Liver (tissue), 9 donors: Measurements from ENCODE around the gene OSMR. TPM values are rescaled to one million over a fixed set of nuclear protein-coding genes. Genes with fewer than 3 reads are reported as not detected.
"Not testable (repeated sequence)": the region's sequence is repeated elsewhere in the genome, so short reads cannot be mapped to it uniquely, and the experiment has no call there.

ENCODE experiments used
- DNase-seq: peaks from one replicate; pipeline ENCODE4 v3.0.0-alpha.2; 2017; ENCODE audit warnings: low spot score
- H3K27ac ChIP-seq, 2 donors: one replicate each; pipeline ENCODE4 v1.7.0; 2013; ENCODE audit warnings: inconsistent platforms in 2 of 2, low read length in 2 of 2, control low read depth in 1 of 2, low read depth in 1 of 2, mild to moderate bottlenecking in 1 of 2
- H3K27me3 ChIP-seq, 4 donors: one replicate each; pipeline versions ENCODE4 v1.6.1 to v1.7.0; 2013; ENCODE audit warnings: low read length in 3 of 4, inconsistent platforms in 1 of 4, mild to moderate bottlenecking in 1 of 4, moderate library complexity in 1 of 4; ENCODE audit not compliant: control insufficient read depth in 4 of 4, insufficient read depth in 4 of 4
- H3K36me3 ChIP-seq, 4 donors: one replicate each; pipeline versions ENCODE4 v1.6.1 to v1.7.0; 2013; ENCODE audit warnings: low read length in 3 of 4, mild to moderate bottlenecking in 3 of 4, low read depth in 1 of 4, moderate library complexity in 1 of 4; ENCODE audit not compliant: control insufficient read depth in 4 of 4, insufficient read depth in 3 of 4
- H3K4me1 ChIP-seq, 4 donors: one replicate each; pipeline versions ENCODE4 v1.6.1 to v1.7.0; 2013; ENCODE audit warnings: low read length in 3 of 4, mild to moderate bottlenecking in 3 of 4, moderate library complexity in 1 of 4; ENCODE audit not compliant: control insufficient read depth in 4 of 4, insufficient read depth in 4 of 4
- H3K4me3 ChIP-seq, 3 donors: one replicate each; pipeline versions ENCODE4 v1.6.1 to v1.7.0; 2013; ENCODE audit warnings: low read length in 3 of 3, control low read depth in 1 of 3, low read depth in 1 of 3, mild to moderate bottlenecking in 1 of 3
- H3K9ac ChIP-seq, 2 donors: one replicate each; pipeline ENCODE4 v1.7.0; 2013; ENCODE audit warnings: low read length in 2 of 2, mild to moderate bottlenecking in 2 of 2, moderate library complexity in 2 of 2, control low read depth in 1 of 2, low read depth in 1 of 2
- H3K9me3 ChIP-seq, 4 donors: one replicate each; pipeline versions ENCODE4 v1.6.1 to v1.7.0; 2013; ENCODE audit warnings: low read length in 3 of 4; ENCODE audit not compliant: control insufficient read depth in 4 of 4
- FOXA1 ChIP-seq: IDR thresholded peaks from 2 replicates; pipeline ENCODE4 v1.6.1; 2016; ENCODE audit warnings: antibody characterized with exemption
- GABPA ChIP-seq, 2 donors: IDR thresholded peaks in 1 of 2; conservative IDR thresholded peaks in 1 of 2; 2 replicates each; pipeline ENCODE4 v1.6.1; 2016; ENCODE audit warnings: antibody characterized with exemption in 2 of 2, mild to moderate bottlenecking in 1 of 2, moderate library complexity in 1 of 2
- HNF4A ChIP-seq, 2 donors: conservative IDR thresholded peaks; 2 replicates each; pipeline ENCODE4 v1.6.1; 2016; ENCODE audit warnings: antibody characterized with exemption in 2 of 2, mild to moderate bottlenecking in 2 of 2
- HNF4G ChIP-seq: IDR thresholded peaks from 2 replicates; pipeline ENCODE4 v1.6.1; 2016; ENCODE audit warnings: antibody characterized with exemption
- JUND ChIP-seq, 2 donors: IDR thresholded peaks; 2 replicates each; pipeline ENCODE4 v1.6.1; 2016; ENCODE audit warnings: antibody characterized with exemption in 2 of 2
- RAD21 ChIP-seq, 2 donors: IDR thresholded peaks; 2 replicates each; pipeline ENCODE4 v1.6.1; 2016; ENCODE audit warnings: antibody characterized with exemption in 2 of 2, mild to moderate bottlenecking in 2 of 2
- SP1 ChIP-seq: IDR thresholded peaks from 2 replicates; pipeline ENCODE4 v1.6.1; 2018; ENCODE audit warnings: antibody characterized with exemption, mild to moderate bottlenecking
- YY1 ChIP-seq: IDR thresholded peaks from 2 replicates; pipeline ENCODE4 v1.6.1; 2016; ENCODE audit warnings: antibody characterized with exemption, mild to moderate bottlenecking
- WGBS: extraction: QIAGEN DNeasy Blood & Tissue Kit; methylation state at CpG from one replicate; pipeline ENCODE4 v1.1.7; 2013; 5-methylcytosine and 5-hydroxymethylcytosine counted together
- polyA plus RNA-seq, 2 donors: library from polyadenylated mRNA; stranded (reverse) in 1 of 2; unstranded in 1 of 2; fragments of 200-250 nt in 1 of 2; fragments of >200 nt in 1 of 2; fragmentation: Nextera tagmentation in 1 of 2; extraction: Ambion mirVana in 1 of 2; gene quantifications; one replicate each; pipeline versions ENCODE4 v1.2.1 to v1.2.3, GENCODE V29; 2013 to 2015
- total RNA-seq, 2 donors: library from RNA; depleted of rRNA; stranded (reverse); fragments of >200 nt; gene quantifications; one replicate each; pipeline ENCODE4 v1.2.3, GENCODE V29; 2014
- TF ChIP-seq, protein P1 (sequence below): IDR thresholded peaks from 2 replicates; pipeline ENCODE4 v1.6.1; 2016; ENCODE audit warnings: antibody characterized with exemption
- TF ChIP-seq, protein P2 (sequence below): fragments of 150-350 bp; IDR thresholded peaks from 2 replicates; pipeline ENCODE4 v1.5.1; 2017; ENCODE audit warnings: improper control_type of control experiment, low read depth, low read length; ENCODE audit not compliant: missing input control
- TF ChIP-seq, protein P3 (sequence below): IDR thresholded peaks from 2 replicates; pipeline ENCODE4 v1.6.1; 2016; ENCODE audit warnings: antibody characterized with exemption
- TF ChIP-seq, protein P4 (sequence below): IDR thresholded peaks from 2 replicates; pipeline ENCODE4 v1.6.1; 2016; ENCODE audit warnings: antibody characterized with exemption, mild to moderate bottlenecking
- TF ChIP-seq, protein P5 (sequence below): IDR thresholded peaks from 2 replicates; pipeline ENCODE4 v1.6.1; 2016; ENCODE audit warnings: antibody characterized with exemption
- donor health status: healthy.
- donor health status: healthy.
- donor health status: healthy.
- donor health status: healthy.
- donor health status: healthy.

OSMR gene
- total and polyA plus RNA-seq, 4 donors = 4.3 to 34.5 (median 11.7) TPM

DNA sequence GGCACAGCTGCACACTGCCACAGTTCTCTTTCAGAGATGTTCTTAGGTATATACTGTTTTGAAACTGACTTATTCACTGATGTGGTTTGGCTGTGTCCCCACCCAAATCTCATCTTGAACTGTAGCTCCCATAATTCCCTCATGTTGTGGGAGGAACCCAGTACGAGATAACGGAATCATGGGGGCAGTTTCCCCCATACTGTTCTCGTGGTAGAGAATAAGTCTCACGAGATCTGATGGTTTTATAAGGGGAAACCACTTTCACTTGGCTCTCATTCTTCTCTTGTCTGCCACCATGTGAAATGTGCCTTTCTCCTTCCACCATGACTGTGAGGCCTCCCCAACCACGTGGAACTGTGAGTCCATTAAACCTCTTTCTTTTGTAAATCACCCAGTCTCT lies 5.8 kb downstream of the OSMR start:
- DNase-seq, H3K4me3 ChIP-seq, H3K36me3 ChIP-seq, H3K27ac ChIP-seq, H3K9ac ChIP-seq, H3K27me3 ChIP-seq, H3K9me3 ChIP-seq, H3K4me1 ChIP-seq: not testable (repeated sequence)
- 92% methylated on average over 5 of the region's 5 CpGs for WGBS

DNA sequence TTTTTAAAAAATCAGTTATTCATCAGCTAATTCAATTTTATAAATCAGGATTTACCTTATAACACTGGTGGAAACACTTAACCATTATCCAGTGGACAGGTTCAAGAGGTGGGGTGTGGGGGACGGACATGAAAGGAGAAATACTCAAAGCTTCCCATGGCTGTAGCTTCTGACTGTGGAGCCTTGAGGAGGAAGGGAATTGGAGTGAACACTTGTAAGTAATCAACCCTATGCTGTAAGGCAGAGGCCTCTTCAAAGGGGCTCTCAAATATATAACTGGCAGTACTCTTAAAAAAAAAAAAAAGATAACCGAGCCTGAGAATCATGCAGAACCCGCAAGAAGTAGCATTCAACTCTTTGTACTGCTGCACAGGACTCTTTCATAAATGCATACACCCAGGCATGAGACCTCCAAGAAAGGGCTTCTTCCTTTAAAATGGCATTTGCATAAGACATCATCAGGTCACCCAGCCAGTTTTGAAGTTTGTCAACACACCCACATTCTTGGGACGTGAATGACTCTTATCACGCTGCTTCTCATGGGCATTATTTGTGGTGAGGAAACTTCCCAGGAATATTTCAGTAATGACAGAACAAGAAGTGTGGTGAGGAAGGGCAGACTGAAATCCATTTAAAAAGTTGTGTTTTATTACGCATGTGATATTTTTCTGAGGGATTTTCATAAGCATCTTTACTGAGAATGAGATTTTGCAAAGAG lies 8.1 kb downstream of the OSMR start:
- Histone ChIP-seq H3K4me1 (peaks cover 0 to 1% (median 0%) of the 10 kb centered on the region in 4 donors), H3K27ac (no peak overlapping the region), H3K4me3 (no peak overlapping the region), H3K36me3 (no peaks in the 10 kb centered on the region), H3K9me3 (peaks cover 0 to 2% (median 0%) of the 10 kb centered on the region in 4 donors), H3K27me3 (no peaks in the 10 kb centered on the region), H3K9ac (no peak overlapping the region)
- 86% methylated on average over 6 of the region's 6 CpGs for WGBS
- TF ChIP-seq, protein P1, sequence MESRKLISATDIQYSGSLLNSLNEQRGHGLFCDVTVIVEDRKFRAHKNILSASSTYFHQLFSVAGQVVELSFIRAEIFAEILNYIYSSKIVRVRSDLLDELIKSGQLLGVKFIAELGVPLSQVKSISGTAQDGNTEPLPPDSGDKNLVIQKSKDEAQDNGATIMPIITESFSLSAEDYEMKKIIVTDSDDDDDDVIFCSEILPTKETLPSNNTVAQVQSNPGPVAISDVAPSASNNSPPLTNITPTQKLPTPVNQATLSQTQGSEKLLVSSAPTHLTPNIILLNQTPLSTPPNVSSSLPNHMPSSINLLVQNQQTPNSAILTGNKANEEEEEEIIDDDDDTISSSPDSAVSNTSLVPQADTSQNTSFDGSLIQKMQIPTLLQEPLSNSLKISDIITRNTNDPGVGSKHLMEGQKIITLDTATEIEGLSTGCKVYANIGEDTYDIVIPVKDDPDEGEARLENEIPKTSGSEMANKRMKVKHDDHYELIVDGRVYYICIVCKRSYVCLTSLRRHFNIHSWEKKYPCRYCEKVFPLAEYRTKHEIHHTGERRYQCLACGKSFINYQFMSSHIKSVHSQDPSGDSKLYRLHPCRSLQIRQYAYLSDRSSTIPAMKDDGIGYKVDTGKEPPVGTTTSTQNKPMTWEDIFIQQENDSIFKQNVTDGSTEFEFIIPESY = no peak
- TF ChIP-seq GABPA (IDR thresholded peaks at IDR 0.05 in 1 of 2, conservative IDR thresholded peaks at IDR 0.05 in 1 of 2) = no peak
- TF ChIP-seq, protein P2, sequence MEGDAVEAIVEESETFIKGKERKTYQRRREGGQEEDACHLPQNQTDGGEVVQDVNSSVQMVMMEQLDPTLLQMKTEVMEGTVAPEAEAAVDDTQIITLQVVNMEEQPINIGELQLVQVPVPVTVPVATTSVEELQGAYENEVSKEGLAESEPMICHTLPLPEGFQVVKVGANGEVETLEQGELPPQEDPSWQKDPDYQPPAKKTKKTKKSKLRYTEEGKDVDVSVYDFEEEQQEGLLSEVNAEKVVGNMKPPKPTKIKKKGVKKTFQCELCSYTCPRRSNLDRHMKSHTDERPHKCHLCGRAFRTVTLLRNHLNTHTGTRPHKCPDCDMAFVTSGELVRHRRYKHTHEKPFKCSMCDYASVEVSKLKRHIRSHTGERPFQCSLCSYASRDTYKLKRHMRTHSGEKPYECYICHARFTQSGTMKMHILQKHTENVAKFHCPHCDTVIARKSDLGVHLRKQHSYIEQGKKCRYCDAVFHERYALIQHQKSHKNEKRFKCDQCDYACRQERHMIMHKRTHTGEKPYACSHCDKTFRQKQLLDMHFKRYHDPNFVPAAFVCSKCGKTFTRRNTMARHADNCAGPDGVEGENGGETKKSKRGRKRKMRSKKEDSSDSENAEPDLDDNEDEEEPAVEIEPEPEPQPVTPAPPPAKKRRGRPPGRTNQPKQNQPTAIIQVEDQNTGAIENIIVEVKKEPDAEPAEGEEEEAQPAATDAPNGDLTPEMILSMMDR = no peak
- no peak for TF ChIP-seq HNF4G
- no peak for DNase-seq

DNA sequence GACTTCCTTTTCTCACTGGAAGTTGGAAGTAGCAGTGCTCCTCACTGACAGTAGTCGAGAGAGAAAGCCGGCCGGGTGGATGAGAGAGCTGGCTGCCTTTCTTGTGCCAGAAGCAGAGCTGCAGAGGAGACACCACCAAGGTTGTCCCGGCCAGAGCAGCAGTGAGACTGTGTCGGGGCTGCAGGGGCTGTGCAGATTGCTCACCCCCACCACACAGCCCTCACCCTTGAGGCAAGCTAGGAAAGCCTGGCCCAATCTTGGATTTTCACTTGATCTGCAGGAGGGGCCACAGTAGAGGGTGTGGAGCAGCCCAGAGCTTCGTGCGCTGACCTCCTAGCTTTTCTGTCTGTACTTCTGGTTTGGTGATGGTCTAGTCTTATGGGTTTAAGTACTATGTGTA lies 9.1 kb downstream of the OSMR start:
- H3K9me3 ChIP-seq = peaks cover 0 to 2% (median 0%) of the 10 kb centered on the region in 4 donors
- no peak for DNase-seq
- H3K9ac ChIP-seq = no peak overlapping the region
- H3K27me3 ChIP-seq = no peaks in the 10 kb centered on the region
- no peak overlapping the region for H3K27ac ChIP-seq
- no peaks in the 10 kb centered on the region for H3K4me1 ChIP-seq
- no peaks in the 10 kb centered on the region for H3K36me3 ChIP-seq
- H3K4me3 ChIP-seq = no peak overlapping the region
- 83% methylated on average over 7 of the region's 7 CpGs for WGBS
- TF ChIP-seq JUND (IDR thresholded peaks at IDR 0.05) = no peak
- TF ChIP-seq RAD21 (IDR thresholded peaks at IDR 0.05) = no peak
- no peak for TF ChIP-seq YY1
- TF ChIP-seq, protein P2 = no peak
- no peak for TF ChIP-seq FOXA1
- TF ChIP-seq HNF4G = no peak
- no peak for TF ChIP-seq GABPA (IDR thresholded peaks at IDR 0.05 in 1 of 2, conservative IDR thresholded peaks at IDR 0.05 in 1 of 2)
- no peak for TF ChIP-seq HNF4A (conservative IDR thresholded peaks at IDR 0.05)
- TF ChIP-seq SP1 = no peak
- TF ChIP-seq, protein P3, sequence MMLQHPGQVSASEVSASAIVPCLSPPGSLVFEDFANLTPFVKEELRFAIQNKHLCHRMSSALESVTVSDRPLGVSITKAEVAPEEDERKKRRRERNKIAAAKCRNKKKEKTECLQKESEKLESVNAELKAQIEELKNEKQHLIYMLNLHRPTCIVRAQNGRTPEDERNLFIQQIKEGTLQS = no peak
- TF ChIP-seq, protein P4, sequence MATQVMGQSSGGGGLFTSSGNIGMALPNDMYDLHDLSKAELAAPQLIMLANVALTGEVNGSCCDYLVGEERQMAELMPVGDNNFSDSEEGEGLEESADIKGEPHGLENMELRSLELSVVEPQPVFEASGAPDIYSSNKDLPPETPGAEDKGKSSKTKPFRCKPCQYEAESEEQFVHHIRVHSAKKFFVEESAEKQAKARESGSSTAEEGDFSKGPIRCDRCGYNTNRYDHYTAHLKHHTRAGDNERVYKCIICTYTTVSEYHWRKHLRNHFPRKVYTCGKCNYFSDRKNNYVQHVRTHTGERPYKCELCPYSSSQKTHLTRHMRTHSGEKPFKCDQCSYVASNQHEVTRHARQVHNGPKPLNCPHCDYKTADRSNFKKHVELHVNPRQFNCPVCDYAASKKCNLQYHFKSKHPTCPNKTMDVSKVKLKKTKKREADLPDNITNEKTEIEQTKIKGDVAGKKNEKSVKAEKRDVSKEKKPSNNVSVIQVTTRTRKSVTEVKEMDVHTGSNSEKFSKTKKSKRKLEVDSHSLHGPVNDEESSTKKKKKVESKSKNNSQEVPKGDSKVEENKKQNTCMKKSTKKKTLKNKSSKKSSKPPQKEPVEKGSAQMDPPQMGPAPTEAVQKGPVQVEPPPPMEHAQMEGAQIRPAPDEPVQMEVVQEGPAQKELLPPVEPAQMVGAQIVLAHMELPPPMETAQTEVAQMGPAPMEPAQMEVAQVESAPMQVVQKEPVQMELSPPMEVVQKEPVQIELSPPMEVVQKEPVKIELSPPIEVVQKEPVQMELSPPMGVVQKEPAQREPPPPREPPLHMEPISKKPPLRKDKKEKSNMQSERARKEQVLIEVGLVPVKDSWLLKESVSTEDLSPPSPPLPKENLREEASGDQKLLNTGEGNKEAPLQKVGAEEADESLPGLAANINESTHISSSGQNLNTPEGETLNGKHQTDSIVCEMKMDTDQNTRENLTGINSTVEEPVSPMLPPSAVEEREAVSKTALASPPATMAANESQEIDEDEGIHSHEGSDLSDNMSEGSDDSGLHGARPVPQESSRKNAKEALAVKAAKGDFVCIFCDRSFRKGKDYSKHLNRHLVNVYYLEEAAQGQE = no peak
- TF ChIP-seq, protein P5, sequence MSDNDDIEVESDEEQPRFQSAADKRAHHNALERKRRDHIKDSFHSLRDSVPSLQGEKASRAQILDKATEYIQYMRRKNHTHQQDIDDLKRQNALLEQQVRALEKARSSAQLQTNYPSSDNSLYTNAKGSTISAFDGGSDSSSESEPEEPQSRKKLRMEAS = no peak
- TF ChIP-seq, protein P1 = no peak
